Neuronal stem cell (in vitro differentiated cells): ENCODE measurements around the gene RALB. TPM values are rescaled to one million over a fixed set of nuclear protein-coding genes. Genes with fewer than 3 reads are reported as not detected.

Source experiments
- DNase-seq: peaks from one replicate; pipeline ENCODE4 v3.0.0-alpha.2; 2013; ENCODE audit warnings: low spot score
- H2AFZ ChIP-seq: one replicate; pipeline ENCODE4 v1.6.1; 2013; ENCODE audit warnings: mild to moderate bottlenecking, low read length, inconsistent platforms
- H2AK5ac ChIP-seq: 2 replicates; pipeline ENCODE4 v1.6.1; 2013; ENCODE audit warnings: low read depth, mild to moderate bottlenecking, inconsistent platforms, low read length, moderate library complexity, mixed read lengths
- H2BK120ac ChIP-seq: 2 replicates; pipeline ENCODE4 v1.6.1; 2013; ENCODE audit warnings: low read depth, mild to moderate bottlenecking, inconsistent platforms, low read length, moderate library complexity, mixed read lengths
- H2BK12ac ChIP-seq: one replicate; pipeline ENCODE4 v1.6.1; 2013; ENCODE audit warnings: low read length, inconsistent platforms
- H2BK15ac ChIP-seq: 2 replicates; pipeline ENCODE4 v1.6.1; 2013; ENCODE audit warnings: mild to moderate bottlenecking, low read length, inconsistent platforms, mixed read lengths
- H2BK5ac ChIP-seq: one replicate; pipeline ENCODE4 v1.6.1; 2013; ENCODE audit warnings: inconsistent platforms, mild to moderate bottlenecking, low read length, moderate library complexity
- H3K14ac ChIP-seq: one replicate; pipeline ENCODE4 v1.6.1; 2013; ENCODE audit warnings: low read length, inconsistent platforms
- H3K18ac ChIP-seq: 2 replicates; pipeline ENCODE4 v1.6.1; 2013; ENCODE audit warnings: low read length, inconsistent platforms
- H3K23ac ChIP-seq: 2 replicates; pipeline ENCODE4 v1.6.1; 2013; ENCODE audit warnings: low read depth, mild to moderate bottlenecking, mixed read lengths, low read length, inconsistent platforms; ENCODE audit not compliant: poor library complexity
- H3K27ac ChIP-seq: replicated peaks from 3 replicates; pipeline ENCODE4 v1.5.1; 2013; ENCODE audit warnings: low read length, inconsistent platforms
- H3K27me3 ChIP-seq, 3 experiments: 2 replicates each; pipeline ENCODE4 v1.6.1; 2013; ENCODE audit warnings: low read length in 3 of 3, mild to moderate bottlenecking in 2 of 3, inconsistent platforms in 1 of 3, low read depth in 1 of 3, mixed read lengths in 1 of 3, moderate library complexity in 1 of 3; ENCODE audit not compliant: control insufficient read depth in 3 of 3, insufficient read depth in 3 of 3
- H3K36me3 ChIP-seq, 2 donors: replicated peaks in 1 of 2; 2 replicates each; pipeline ENCODE4 v1.6.1; 2013; ENCODE audit warnings: low read length in 2 of 2; ENCODE audit not compliant: control insufficient read depth in 2 of 2, insufficient read depth in 2 of 2
- H3K4ac ChIP-seq: 2 replicates; pipeline ENCODE4 v1.6.1; 2013; ENCODE audit warnings: inconsistent platforms, mild to moderate bottlenecking, low read length, moderate library complexity
- H3K4me1 ChIP-seq, 2 donors: 1 replicate in 1 of 2; 2 replicates in 1 of 2; pipeline ENCODE4 v1.6.1; 2013; ENCODE audit warnings: low read length in 2 of 2, low read depth in 1 of 2; ENCODE audit not compliant: control insufficient read depth in 2 of 2, insufficient read depth in 1 of 2
- H3K4me2 ChIP-seq: one replicate; pipeline ENCODE4 v1.6.1; 2013; ENCODE audit warnings: mild to moderate bottlenecking, low read length, inconsistent platforms; ENCODE audit not compliant: insufficient read depth, poor library complexity, severe bottlenecking
- H3K4me3 ChIP-seq, 2 donors: 2 replicates each; pipeline ENCODE4 v1.5.1; 2013; ENCODE audit warnings: low read length in 2 of 2, mild to moderate bottlenecking in 2 of 2, inconsistent platforms in 1 of 2, moderate library complexity in 1 of 2
- H3K79me1 ChIP-seq: one replicate; pipeline ENCODE4 v1.6.1; 2013; ENCODE audit warnings: low read depth, mild to moderate bottlenecking, inconsistent platforms, low read length, moderate library complexity
- H3K9ac ChIP-seq: one replicate; pipeline ENCODE4 v1.6.1; 2013; ENCODE audit warnings: mild to moderate bottlenecking, low read depth, low read length, inconsistent platforms; ENCODE audit not compliant: poor library complexity
- H3K9me3 ChIP-seq, 2 donors: replicated peaks in 1 of 2; 2 replicates each; pipeline versions ENCODE3 to v1.6.1; 2013; ENCODE audit warnings: low read length in 2 of 2, mild to moderate bottlenecking in 2 of 2, inconsistent platforms in 1 of 2, low read depth in 1 of 2, mixed read lengths in 1 of 2, moderate library complexity in 1 of 2; ENCODE audit not compliant: control insufficient read depth in 2 of 2, insufficient read depth in 1 of 2
- H4K8ac ChIP-seq: one replicate; pipeline ENCODE4 v1.6.1; 2013; ENCODE audit warnings: low read depth, mild to moderate bottlenecking, inconsistent platforms, low read length, moderate library complexity
- H4K91ac ChIP-seq: one replicate; pipeline ENCODE4 v1.6.1; 2013; ENCODE audit warnings: low read length, low read depth, mild to moderate bottlenecking, inconsistent platforms; ENCODE audit not compliant: poor library complexity
- WGBS, 2 donors: extraction: QIAGEN DNeasy Blood & Tissue Kit; methylation state at CpG; one replicate each; pipeline ENCODE4 v1.1.7; 2013; ENCODE audit warnings: missing lambda C conversion rate in 2 of 2, mixed read lengths in 1 of 2; ENCODE audit not compliant: insufficient read length in 2 of 2, insufficient replicate concordance in 1 of 2; ENCODE audit errors: extremely low coverage in 2 of 2; 5-methylcytosine and 5-hydroxymethylcytosine counted together
- small RNA-seq: library from polyadenylated mRNA; stranded (forward); fragments of <200 nt; extraction: miRNeasy Mini kit (QIAGEN cat#:217004); gene quantifications from one replicate; pipeline ENCODE3, GENCODE V24; 2013; ENCODE audit not compliant: insufficient read depth

The RALB gene

DNA sequence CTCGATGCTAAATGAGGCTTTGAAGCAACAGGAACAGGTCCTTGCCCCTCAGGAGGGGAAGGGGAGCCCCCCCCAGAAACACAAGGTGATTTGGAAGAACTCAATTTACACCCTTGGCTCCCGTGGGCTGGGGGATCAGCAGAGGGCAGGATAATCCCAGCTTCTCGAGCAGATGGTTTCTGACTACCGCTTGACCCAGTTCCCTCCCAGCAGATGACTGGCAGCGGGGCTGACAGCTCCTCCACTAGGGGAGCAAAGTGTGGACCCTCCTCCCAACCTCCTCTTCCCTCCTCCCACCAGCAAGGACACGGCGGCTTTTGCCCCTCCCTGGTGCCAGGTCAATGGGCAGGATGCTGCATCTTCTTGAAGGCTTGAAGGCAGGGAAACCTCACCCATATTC lies 89.8 kb downstream of the RALB start:
- no peak overlapping the region for H3K14ac ChIP-seq
- H4K8ac ChIP-seq: no peak overlapping the region
- H3K18ac ChIP-seq: no peak overlapping the region
- no peak overlapping the region for H3K27ac ChIP-seq
- no peak overlapping the region for H2BK12ac ChIP-seq
- no peak overlapping the region for H3K4me3 ChIP-seq
- H3K9ac ChIP-seq: no peak overlapping the region
- no peak overlapping the region for H4K91ac ChIP-seq
- H2AFZ ChIP-seq: no peak overlapping the region
- H3K4ac ChIP-seq: no peak overlapping the region
- peak overlapping the region; percentile 74 for H2AK5ac ChIP-seq
- no CpG with 5 or more reads among the region's 7 CpGs for WGBS, 2 donors
- peaks cover 5 to 9% of the 10 kb centered on the region in 2 donors for H3K4me1 ChIP-seq
- peak overlapping the region; percentile 78 for H2BK15ac ChIP-seq
- H2BK120ac ChIP-seq: peak overlapping the region; percentile 39
- H3K36me3 ChIP-seq: no peaks in the 10 kb centered on the region
- H3K4me2 ChIP-seq: no peak overlapping the region
- DNase-seq: no peak
- peak overlapping the region; percentile 58 for H3K23ac ChIP-seq
- H3K9me3 ChIP-seq: peaks cover 0 to 2% of the 10 kb centered on the region in 2 donors
- H3K79me1 ChIP-seq: peaks cover 3% of the 10 kb centered on the region
- no peak overlapping the region for H2BK5ac ChIP-seq
- H3K27me3 ChIP-seq: peaks cover 36 to 91% (median 63%) of the 10 kb centered on the region in 3 experiments

DNA sequence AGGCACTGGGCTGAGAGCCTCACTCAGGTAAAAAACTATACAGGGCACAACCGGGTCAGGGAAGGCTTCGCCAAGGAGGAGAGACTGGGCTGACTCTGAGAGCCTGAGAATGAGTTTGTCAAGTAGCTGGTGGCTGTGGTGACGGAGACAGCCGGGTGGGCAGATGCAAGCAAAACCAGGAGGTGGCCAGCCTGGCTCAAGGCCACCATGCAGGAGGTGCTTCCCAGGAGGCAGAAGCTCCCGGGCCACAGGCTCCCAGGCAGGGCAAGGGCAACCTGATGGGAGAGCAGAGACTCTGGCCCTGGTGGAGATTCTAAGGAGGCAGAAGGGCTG lies 90.4 kb downstream of the RALB start:
- no peak overlapping the region for H2BK12ac ChIP-seq
- no peaks in the 10 kb centered on the region for H3K36me3 ChIP-seq
- no peak overlapping the region for H4K91ac ChIP-seq
- H2BK5ac ChIP-seq: no peak overlapping the region
- H2BK120ac ChIP-seq: no peak overlapping the region
- no peak overlapping the region for H3K14ac ChIP-seq
- H3K4me2 ChIP-seq: no peak overlapping the region
- DNase-seq: no peak
- H3K27ac ChIP-seq: no peak overlapping the region
- H3K27me3 ChIP-seq: peaks cover 39 to 94% (median 69%) of the 10 kb centered on the region in 3 experiments
- peaks cover 3% of the 10 kb centered on the region for H3K79me1 ChIP-seq
- WGBS, 2 donors: no CpG with 5 or more reads among the region's 5 CpGs
- peak overlapping the region; percentile 75 for H2AFZ ChIP-seq
- H3K9me3 ChIP-seq: peaks cover 0 to 2% of the 10 kb centered on the region in 2 donors
- no peak overlapping the region for H2AK5ac ChIP-seq
- H3K18ac ChIP-seq: peak overlapping the region; percentile 2
- H4K8ac ChIP-seq: no peak overlapping the region
- no peak overlapping the region for H3K4ac ChIP-seq
- no peak overlapping the region for H3K4me3 ChIP-seq
- H3K9ac ChIP-seq: no peak overlapping the region
- no peak overlapping the region for H2BK15ac ChIP-seq
- H3K23ac ChIP-seq: no peak overlapping the region
- H3K4me1 ChIP-seq: peaks cover 10 to 11% of the 10 kb centered on the region in 2 donors

DNA sequence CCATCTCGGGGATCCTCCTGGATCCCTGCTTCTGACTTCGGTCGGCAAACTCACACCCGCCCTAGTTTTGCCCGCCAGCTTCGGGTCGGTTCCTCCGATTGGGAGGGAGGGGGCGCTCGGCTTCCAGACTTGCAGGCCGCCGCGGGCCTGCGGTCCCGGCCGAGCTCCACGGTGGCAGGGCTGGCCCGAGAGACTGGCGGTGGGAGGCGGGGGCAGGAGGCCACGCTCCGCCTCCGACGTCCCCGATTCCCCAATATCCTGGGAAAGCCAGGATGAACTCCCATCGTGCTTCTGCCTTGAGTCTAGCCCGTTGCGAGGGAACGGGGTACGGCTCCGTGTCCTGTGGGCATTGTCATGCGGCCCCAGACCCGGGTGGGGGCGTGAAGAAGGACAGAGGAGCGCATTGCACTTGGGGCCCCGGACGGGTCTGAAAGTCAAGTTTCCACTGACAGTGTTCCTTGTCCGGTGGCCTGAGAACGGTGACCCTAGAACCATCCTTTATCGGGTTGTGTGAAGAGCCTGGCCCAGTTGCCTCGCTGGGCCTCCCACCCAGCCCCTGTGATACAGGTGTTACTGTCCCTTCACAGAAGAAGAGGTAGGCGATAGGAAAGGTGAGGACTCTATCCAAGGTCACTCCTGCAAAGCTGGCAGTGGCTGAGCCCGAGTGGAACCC lies 90.9 kb downstream of the RALB start:
- Histone ChIP-seq H3K79me1 (peaks cover 3% of the 10 kb centered on the region), H3K9ac (no peak overlapping the region), H3K36me3 (no peaks in the 10 kb centered on the region), H3K14ac (peak overlapping the region; percentile 21), H3K23ac (no peak overlapping the region), H2BK12ac (no peak overlapping the region), H3K4me3 (no peak overlapping the region), H4K91ac (no peak overlapping the region), H3K4me2 (peak overlapping the region; percentile 29), H3K4ac (no peak overlapping the region), H2AK5ac (no peak overlapping the region), H4K8ac (no peak overlapping the region), H2BK5ac (no peak overlapping the region), H2AFZ (peak overlapping the region; percentile 75), H3K18ac (peak overlapping the region; percentile 22), H3K27ac (no peak overlapping the region), H2BK15ac (no peak overlapping the region), H3K4me1 (peaks cover 10 to 11% of the 10 kb centered on the region in 2 donors), H3K9me3 (peaks cover 0 to 2% of the 10 kb centered on the region in 2 donors), H3K27me3 (peaks cover 43 to 95% (median 74%) of the 10 kb centered on the region in 3 experiments), H2BK120ac (no peak overlapping the region)
- no CpG with 5 or more reads among the region's 43 CpGs for WGBS, 2 donors
- DNase-seq: peak; percentile 75

Small RNAs within 50 kb of the gene (small RNA-seq; reads per million reads assigned to genes)
- gene MTND4LP14: not detected
